Gastroesophageal sphincter (tissue), 4 donors: ENCODE results near the gene ARHGAP28. TPM values are rescaled to one million over a fixed set of nuclear protein-coding genes. Genes with fewer than 3 reads are reported as not detected.

Experiments
- ATAC-seq: fragments of 150-250 bp; one replicate; pipeline ENCODE4 v1.9.1; 2016; ENCODE audit warnings: mild to moderate bottlenecking, moderate library complexity
- H3K27ac ChIP-seq, 4 donors: fragments of 200-600 bp; sonication (generic) in 3 of 4; 1 replicate in 3 of 4; 2 replicates in 1 of 4; pipeline ENCODE4 v1.5.1; 2016 to 2019
- H3K27me3 ChIP-seq: fragments of 200-600 bp; sonication (generic); one replicate; pipeline ENCODE4 v1.5.1; 2019
- H3K36me3 ChIP-seq, 2 donors: fragments of 200-600 bp; sonication (generic); one replicate each; pipeline ENCODE4 v1.5.1; 2019; ENCODE audit warnings: control low read depth in 1 of 2
- H3K4me1 ChIP-seq, 3 donors: fragments of 200-600 bp; sonication (generic); 1 replicate in 2 of 3; 2 replicates in 1 of 3; pipeline ENCODE4 v1.5.1; 2016 to 2019; ENCODE audit warnings: control low read depth in 2 of 3
- H3K4me3 ChIP-seq, 2 donors: fragments of 200-600 bp; sonication (generic); one replicate each; pipeline ENCODE4 v1.5.1; 2019; ENCODE audit warnings: mild to moderate bottlenecking in 1 of 2, moderate library complexity in 1 of 2
- H3K9me3 ChIP-seq, 3 donors: fragments of 200-600 bp; sonication (generic); one replicate each; pipeline ENCODE4 v1.5.1; 2017 to 2019; ENCODE audit warnings: control low read depth in 2 of 3
- CTCF ChIP-seq, 4 experiments: fragments of 200-600 bp in 2 of 4; fragments of 450-650 bp in 2 of 4; sonication (generic) in 1 of 4; IDR thresholded peaks; one replicate each; pipeline ENCODE4 v1.5.1; 2017 to 2019; ENCODE audit warnings: antibody characterized with exemption in 4 of 4, mild to moderate bottlenecking in 2 of 4, moderate library complexity in 2 of 4
- EP300 ChIP-seq: sonication (generic); formaldehyde crosslinking; IDR thresholded peaks from one replicate; pipeline ENCODE4 v1.6.1; 2017; ENCODE audit warnings: antibody characterized with exemption, mild to moderate bottlenecking
- POLR2A ChIP-seq, 2 donors: fragments of 450-650 bp; IDR thresholded peaks; one replicate each; pipeline ENCODE4 v1.6.1; 2017; ENCODE audit warnings: antibody characterized with exemption in 2 of 2, mild to moderate bottlenecking in 2 of 2, moderate library complexity in 1 of 2
- POLR2AphosphoS5 ChIP-seq: sonication (generic); formaldehyde crosslinking; IDR thresholded peaks from one replicate; pipeline ENCODE4 v1.6.1; 2017; ENCODE audit warnings: antibody characterized with exemption
- WGBS, 2 donors: methylation state at CpG; one replicate each; pipeline ENCODE4 v1.1.5; 2018; ENCODE audit warnings: low coverage in 1 of 2; 5-methylcytosine and 5-hydroxymethylcytosine counted together
- total RNA-seq, 4 donors: library from RNA; depleted of rRNA; stranded (reverse); fragments of >200 nt; gene quantifications; one replicate each; pipeline ENCODE4 v1.1.0, GENCODE V29; 2016

The ARHGAP28 gene
- total RNA-seq, 4 donors from 2014 or later = 0.35 to 1.9 (median 1.1) TPM

DNA sequence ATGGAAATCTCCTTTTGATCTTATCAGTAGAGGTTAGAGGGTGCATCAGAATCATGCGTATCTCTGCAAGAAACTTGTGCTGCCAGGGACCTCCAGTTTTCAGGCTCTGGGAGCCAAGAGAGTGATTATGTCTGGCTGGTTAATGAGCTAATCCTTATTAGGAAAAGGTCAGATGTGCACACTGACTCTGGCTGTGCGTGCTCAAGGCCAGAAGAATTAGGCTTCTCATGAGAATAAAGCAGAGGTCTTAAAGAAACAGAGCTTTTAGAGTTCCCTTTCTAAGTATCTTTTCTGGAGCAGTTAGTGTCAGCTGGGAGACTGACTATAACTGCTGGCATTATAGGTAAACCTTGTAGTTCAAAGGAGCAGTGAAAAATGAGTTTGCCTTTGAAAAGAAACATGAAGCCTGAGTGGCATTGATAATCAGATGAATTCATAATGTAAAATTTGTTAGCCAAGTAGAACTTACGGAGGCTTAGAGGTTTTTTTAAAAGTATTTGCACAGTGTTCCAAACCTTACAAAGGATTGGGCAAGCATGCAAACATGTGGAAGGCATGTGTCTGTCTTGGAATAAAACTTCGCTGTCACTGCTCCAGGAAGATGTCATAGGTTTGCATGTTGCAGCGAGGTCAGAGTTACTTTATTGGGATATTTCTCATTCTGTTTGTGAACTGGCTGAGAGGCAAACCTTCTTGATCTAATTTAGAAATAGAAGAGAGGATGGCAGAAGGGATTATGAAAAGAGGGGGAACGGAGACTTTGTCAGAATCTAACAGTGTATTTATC lies 151.7 kb downstream of the ARHGAP28 start:
- Histone ChIP-seq H3K27me3 (no peaks in the 10 kb centered on the region), H3K4me1 (peaks cover 0 to 19% (median 0%) of the 10 kb centered on the region in 3 donors), H3K9me3 (no peaks in the 10 kb centered on the region), H3K4me3 (no peak overlapping the region), H3K36me3 (no peaks in the 10 kb centered on the region), H3K27ac (no peak overlapping the region)
- WGBS, 2 donors = 22 to 53% methylated on average over 5 to 6 of the region's 6 CpGs
- peak; percentile 80 for ATAC-seq
- TF ChIP-seq POLR2AphosphoS5 (peak; percentile 28), POLR2A (IDR thresholded peaks at IDR 0.05) (no peak), EP300 (no peak), CTCF (IDR thresholded peaks at IDR 0.05) (no peak)

- H3K4me3 ChIP-seq = no peak overlapping the region
- ATAC-seq = no peak
- no peaks in the 10 kb centered on the region for H3K36me3 ChIP-seq
- H3K27ac ChIP-seq = no peak overlapping the region
- H3K4me1 ChIP-seq = peaks cover 0 to 19% (median 0%) of the 10 kb centered on the region in 3 donors
- TF ChIP-seq POLR2AphosphoS5 = no peak
- TF ChIP-seq CTCF (IDR thresholded peaks at IDR 0.05) = no peak
- TF ChIP-seq EP300 = no peak
- no peak for TF ChIP-seq POLR2A (IDR thresholded peaks at IDR 0.05)
- H3K9me3 ChIP-seq = no peaks in the 10 kb centered on the region
- H3K27me3 ChIP-seq = no peaks in the 10 kb centered on the region
- 86 to 89% methylated on average over 2 of the region's 2 CpGs for WGBS, 2 donors
These were observed 152.9 kb downstream of the ARHGAP28 start for GRCh38 chr18:6882401-6882800.

DNA sequence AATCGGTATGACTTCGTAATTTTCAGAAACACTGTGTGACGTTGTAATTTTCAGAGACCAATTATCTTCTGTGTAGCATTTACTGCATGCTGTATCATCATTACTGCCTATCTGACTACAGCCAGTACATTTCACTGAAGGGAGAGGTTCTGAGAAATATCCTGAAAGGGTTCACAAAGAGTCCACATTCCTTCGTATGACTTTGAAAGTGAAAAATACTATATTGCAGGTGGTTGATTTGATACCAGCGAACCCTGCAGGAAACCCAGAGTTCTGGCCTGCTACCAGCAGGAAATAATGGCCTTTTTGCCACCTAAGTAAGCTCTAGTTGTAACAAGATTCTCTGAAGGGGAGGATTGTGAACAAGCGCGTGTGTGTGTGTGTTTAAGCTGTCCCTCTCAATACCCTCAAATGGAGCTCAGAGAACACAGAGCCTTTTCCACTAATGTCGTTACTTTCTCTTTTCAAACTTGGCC lies 155.5 kb downstream of the ARHGAP28 start:
- TF ChIP-seq POLR2AphosphoS5 = no peak
- TF ChIP-seq EP300 = no peak
- no peak for TF ChIP-seq POLR2A (IDR thresholded peaks at IDR 0.05)
- TF ChIP-seq CTCF (IDR thresholded peaks at IDR 0.05) = no peak
- Histone ChIP-seq H3K27me3 (no peaks in the 10 kb centered on the region), H3K36me3 (no peaks in the 10 kb centered on the region), H3K4me1 (peaks cover 0 to 19% (median 0%) of the 10 kb centered on the region in 3 donors), H3K27ac (peak overlapping the region in 1 of 4 donors; percentile 29), H3K9me3 (no peaks in the 10 kb centered on the region), H3K4me3 (no peak overlapping the region)
- peak; percentile 35 for ATAC-seq
- WGBS, 2 donors = 36 to 63% methylated on average over 7 to 8 of the region's 8 CpGs

DNA sequence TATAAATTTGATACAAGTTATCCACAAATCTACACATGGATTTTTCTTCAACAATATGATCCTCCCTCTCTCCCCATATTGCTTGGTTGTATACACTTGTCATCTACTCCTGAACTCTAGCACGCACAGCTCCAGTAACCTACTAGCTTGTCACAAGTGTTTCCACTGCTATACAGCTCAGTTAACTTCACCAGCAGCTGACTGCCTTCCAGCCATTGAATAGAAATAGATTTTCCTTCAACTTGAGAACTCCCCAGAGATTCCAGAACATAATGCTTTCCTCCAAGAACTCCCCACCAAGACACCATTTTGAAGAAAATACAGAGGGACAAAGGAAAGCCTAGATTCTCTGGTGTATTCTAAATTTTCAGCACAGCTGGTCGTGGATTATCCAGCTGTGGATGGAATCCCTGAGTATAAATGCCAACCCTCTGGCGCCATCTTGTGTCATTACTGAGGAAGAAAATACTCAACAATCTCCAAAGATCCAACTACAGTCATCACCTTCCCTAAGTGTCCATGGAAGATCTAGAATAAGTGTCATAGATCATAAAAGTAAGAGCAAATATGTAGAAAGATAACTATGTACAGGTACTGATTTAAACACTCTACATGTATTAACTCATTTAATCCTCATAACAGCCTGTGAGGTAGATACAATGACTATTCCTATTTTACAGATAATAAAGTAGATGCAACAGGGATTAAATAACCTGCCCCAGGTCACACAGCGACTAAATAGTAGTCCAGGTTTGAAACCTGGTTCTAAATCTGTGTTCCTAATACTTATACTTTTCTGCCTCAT lies 156.7 kb downstream of the ARHGAP28 start:
- WGBS, 2 donors = 24 to 27% methylated on average over 4 of the region's 4 CpGs
- H3K27ac ChIP-seq = no peak overlapping the region
- H3K4me3 ChIP-seq = no peak overlapping the region
- ATAC-seq = peak; percentile 39
- peaks cover 0 to 10% (median 0%) of the 10 kb centered on the region in 3 donors for H3K4me1 ChIP-seq
- H3K27me3 ChIP-seq = no peaks in the 10 kb centered on the region
- H3K36me3 ChIP-seq = no peaks in the 10 kb centered on the region
- TF ChIP-seq POLR2AphosphoS5 (no peak), CTCF (IDR thresholded peaks at IDR 0.05) (peak; percentile 59 to 74 (median 63))
- no peaks in the 10 kb centered on the region for H3K9me3 ChIP-seq
